Tibial nerve (tissue), 4 donors: Measurements from ENCODE around the gene BAD.

Experiments
- CTCF ChIP-seq, 5 experiments: fragments of 200-600 bp in 3 of 5; fragments of 450-650 bp in 2 of 5; sonication (generic) in 3 of 5; IDR thresholded peaks; one replicate each; pipeline ENCODE4 v1.5.1; 2016 to 2019; ENCODE audit warnings: antibody characterized with exemption in 5 of 5, mild to moderate bottlenecking in 3 of 5, moderate library complexity in 2 of 5
- EP300 ChIP-seq, 2 donors: sonication (generic); formaldehyde crosslinking; IDR thresholded peaks; one replicate each; pipeline ENCODE4 v1.6.1; 2017; ENCODE audit warnings: antibody characterized with exemption in 2 of 2, mild to moderate bottlenecking in 1 of 2
- POLR2A ChIP-seq, 2 donors: fragments of 450-650 bp; IDR thresholded peaks; one replicate each; pipeline ENCODE4 v1.6.1; 2017; ENCODE audit warnings: antibody characterized with exemption in 2 of 2, mild to moderate bottlenecking in 2 of 2, moderate library complexity in 2 of 2

- no peak for TF ChIP-seq CTCF (IDR thresholded peaks at IDR 0.05)
- no peak for TF ChIP-seq EP300 (IDR thresholded peaks at IDR 0.05)
- no peak for TF ChIP-seq POLR2A (IDR thresholded peaks at IDR 0.05)
Measured at GRCh38 chr11:64223001-64223651, 61.3 kb downstream of the BAD start.
